Measurements from ENCODE around the gene SH3GLB2. TPM values are rescaled to one million over a fixed set of nuclear protein-coding genes. Genes with fewer than 3 reads are reported as not detected.

The SH3GLB2 gene
- total RNA-seq, 5 donors from 2014 or later (not counting 1 experiment from before 2014, with no cell fraction given) = 85.8 to 140 (median 131) TPM

DNA sequence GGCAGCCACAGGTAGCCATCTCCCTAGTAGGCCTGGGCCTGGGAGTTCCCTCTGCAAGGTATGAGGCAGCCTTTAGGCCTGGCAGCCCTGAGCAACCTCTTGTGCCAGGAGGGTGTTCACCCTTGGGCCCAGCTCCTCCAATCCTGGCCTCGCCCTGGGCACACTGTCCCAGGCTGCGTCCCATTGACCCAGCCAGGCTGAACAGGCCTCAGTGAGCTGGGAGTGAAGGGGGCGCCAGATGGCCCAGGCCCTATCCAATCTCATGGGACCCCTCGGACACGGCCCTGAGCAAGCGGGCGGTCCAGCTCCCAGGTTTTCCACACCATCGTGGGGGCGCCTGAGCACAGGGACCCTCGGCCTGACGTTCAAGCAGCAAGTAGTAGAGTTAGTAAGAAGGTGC, 14.5 kb downstream of the SH3GLB2 start:
- ChIA-PET POLR2A (interaction anchor here in 1 of 2 donors (0.5 kb wide), 1 partner anchor 9 kb away, joined by 3 read pairs; no protein-coding TSS in a partner anchor), CTCF (no interaction called here)
- no peaks in the 10 kb centered on the region for H3K9me3 Mint-ChIP-seq
- no peaks in the 10 kb centered on the region for H3K9me3 ChIP-seq
- no peaks in the 10 kb centered on the region for H3K4me1 Mint-ChIP-seq
- H3K36me3 ChIP-seq (ENCODE audit: control insufficient read depth in 2 of 2, extremely low read depth in 1 of 2, insufficient read depth in 1 of 2, low read length in 1 of 2) = peaks cover 10 to 54% of the 10 kb centered on the region in 2 donors
- no peaks in the 10 kb centered on the region for H3K27me3 Mint-ChIP-seq
- no peaks in the 10 kb centered on the region for H3K27me3 ChIP-seq (replicated peaks in 1 of 2; ENCODE audit: control insufficient read depth in 2 of 2, extremely low read depth in 1 of 2, insufficient read depth in 2 of 2, low read length in 1 of 2)
- peaks cover 17% of the 10 kb centered on the region for H3K36me3 Mint-ChIP-seq
- no peak overlapping the region for H3K27ac Mint-ChIP-seq
- ATAC-seq (replicated peaks in 1 of 4) (no peak), DNase-seq (no peak)
- H3K27ac ChIP-seq (ENCODE audit: low read length) = no peak overlapping the region
- H3K4me3 Mint-ChIP-seq = no peak overlapping the region
- no peaks in the 10 kb centered on the region for H3K4me1 ChIP-seq (ENCODE audit: control insufficient read depth in 1 of 2, extremely low read depth in 1 of 2, insufficient read depth in 2 of 2, low read length in 2 of 2)
- WGBS (ENCODE audit: insufficient coverage) = 98% methylated on average over 9 of the region's 11 CpGs
- H3K4me3 ChIP-seq (ENCODE audit: control insufficient read depth in 1 of 2, extremely low read depth in 1 of 2, low read length in 1 of 2) = no peak overlapping the region

DNA sequence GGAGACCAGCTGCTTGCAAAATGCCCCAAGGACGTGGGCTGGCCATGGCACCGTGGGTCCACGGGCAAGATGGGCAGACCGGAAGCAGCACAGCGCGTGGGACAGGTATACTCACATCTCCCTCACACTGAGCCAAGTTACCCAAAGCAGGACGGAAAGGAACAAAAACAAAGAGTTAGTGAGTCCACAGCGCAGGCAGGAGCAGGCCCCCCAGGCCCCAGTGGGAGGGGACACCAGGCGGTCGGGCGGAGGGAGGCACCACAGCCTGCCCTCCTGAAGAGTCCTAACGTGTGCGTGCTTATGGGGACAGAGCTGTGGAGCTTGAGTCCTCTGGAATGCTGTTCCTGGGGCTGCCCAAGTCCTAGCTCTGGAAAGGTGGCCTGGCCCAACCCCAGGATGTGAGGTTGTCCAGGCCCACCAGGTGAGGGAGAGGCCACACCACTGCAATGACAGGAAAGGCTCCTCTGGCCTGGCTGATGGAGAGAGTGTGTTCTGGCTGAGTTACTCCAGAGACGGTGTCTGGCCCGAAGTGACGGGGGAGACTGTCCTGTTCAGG, 15.2 kb downstream of the SH3GLB2 start:
- H3K9me3 Mint-ChIP-seq = no peaks in the 10 kb centered on the region
- no peaks in the 10 kb centered on the region for H3K27me3 ChIP-seq (replicated peaks in 1 of 2; ENCODE audit: control insufficient read depth in 2 of 2, extremely low read depth in 1 of 2, insufficient read depth in 2 of 2, low read length in 1 of 2)
- WGBS (ENCODE audit: insufficient coverage) = 97% methylated on average over 16 of the region's 16 CpGs
- H3K27me3 Mint-ChIP-seq = no peaks in the 10 kb centered on the region
- no peak for ATAC-seq (replicated peaks in 1 of 4)
- H3K4me1 ChIP-seq (ENCODE audit: control insufficient read depth in 1 of 2, extremely low read depth in 1 of 2, insufficient read depth in 2 of 2, low read length in 2 of 2) = no peaks in the 10 kb centered on the region
- no peak for DNase-seq
- peaks cover 10 to 60% of the 10 kb centered on the region in 2 donors for H3K36me3 ChIP-seq (ENCODE audit: control insufficient read depth in 2 of 2, extremely low read depth in 1 of 2, insufficient read depth in 1 of 2, low read length in 1 of 2)
- ChIA-PET CTCF (no interaction called here), POLR2A (interaction anchor here in 1 of 2 donors (0.5 kb wide), 1 partner anchor 9 kb away, joined by 3 read pairs; no protein-coding TSS in a partner anchor)
- no peak overlapping the region for H3K27ac ChIP-seq (ENCODE audit: low read length)
- H3K9me3 ChIP-seq = no peaks in the 10 kb centered on the region
- no peaks in the 10 kb centered on the region for H3K4me1 Mint-ChIP-seq
- peaks cover 15% of the 10 kb centered on the region for H3K36me3 Mint-ChIP-seq
- H3K4me3 Mint-ChIP-seq = no peak overlapping the region
- no peak overlapping the region for H3K27ac Mint-ChIP-seq
- H3K4me3 ChIP-seq (ENCODE audit: control insufficient read depth in 1 of 2, extremely low read depth in 1 of 2, low read length in 1 of 2) = no peak overlapping the region

DNA sequence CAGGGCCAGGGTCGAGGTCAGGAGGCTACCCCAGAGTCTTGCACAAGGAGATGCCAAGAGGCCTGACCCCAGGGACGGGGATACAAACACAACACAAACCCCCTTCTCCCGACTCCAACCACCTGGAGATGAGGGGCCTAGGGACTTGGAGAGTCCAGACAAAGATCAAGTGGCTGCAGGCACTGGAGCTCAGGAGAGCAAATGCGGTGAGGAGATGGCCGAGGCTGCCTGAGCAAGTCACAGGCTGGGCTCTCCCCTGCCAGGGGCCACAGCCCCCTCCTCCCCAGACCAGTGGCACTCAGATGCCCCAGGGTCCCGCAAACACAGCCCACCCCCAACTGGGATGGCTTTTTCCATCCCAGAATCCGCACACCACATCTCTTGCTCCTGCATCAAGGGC, 15.8 kb downstream of the SH3GLB2 start:
- ChIA-PET CTCF (no interaction called here), POLR2A (no interaction called here)
- WGBS (ENCODE audit: insufficient coverage) = 100% methylated on average over 6 of the region's 7 CpGs
- DNase-seq (no peak), ATAC-seq (replicated peaks in 1 of 4) (no peak)
- Mint-ChIP-seq H3K4me3 (no peak overlapping the region), H3K27me3 (no peaks in the 10 kb centered on the region), H3K27ac (no peak overlapping the region), H3K4me1 (no peaks in the 10 kb centered on the region), H3K9me3 (no peaks in the 10 kb centered on the region), H3K36me3 (peaks cover 13% of the 10 kb centered on the region)
- no peak overlapping the region for H3K27ac ChIP-seq (ENCODE audit: low read length)
- H3K9me3 ChIP-seq = no peaks in the 10 kb centered on the region
- peaks cover 10 to 65% of the 10 kb centered on the region in 2 donors for H3K36me3 ChIP-seq (ENCODE audit: control insufficient read depth in 2 of 2, extremely low read depth in 1 of 2, insufficient read depth in 1 of 2, low read length in 1 of 2)
- H3K27me3 ChIP-seq (replicated peaks in 1 of 2; ENCODE audit: control insufficient read depth in 2 of 2, extremely low read depth in 1 of 2, insufficient read depth in 2 of 2, low read length in 1 of 2) = no peaks in the 10 kb centered on the region
- no peaks in the 10 kb centered on the region for H3K4me1 ChIP-seq (ENCODE audit: control insufficient read depth in 1 of 2, extremely low read depth in 1 of 2, insufficient read depth in 2 of 2, low read length in 2 of 2)
- H3K4me3 ChIP-seq (ENCODE audit: control insufficient read depth in 1 of 2, extremely low read depth in 1 of 2, low read length in 1 of 2) = no peak overlapping the region

DNA sequence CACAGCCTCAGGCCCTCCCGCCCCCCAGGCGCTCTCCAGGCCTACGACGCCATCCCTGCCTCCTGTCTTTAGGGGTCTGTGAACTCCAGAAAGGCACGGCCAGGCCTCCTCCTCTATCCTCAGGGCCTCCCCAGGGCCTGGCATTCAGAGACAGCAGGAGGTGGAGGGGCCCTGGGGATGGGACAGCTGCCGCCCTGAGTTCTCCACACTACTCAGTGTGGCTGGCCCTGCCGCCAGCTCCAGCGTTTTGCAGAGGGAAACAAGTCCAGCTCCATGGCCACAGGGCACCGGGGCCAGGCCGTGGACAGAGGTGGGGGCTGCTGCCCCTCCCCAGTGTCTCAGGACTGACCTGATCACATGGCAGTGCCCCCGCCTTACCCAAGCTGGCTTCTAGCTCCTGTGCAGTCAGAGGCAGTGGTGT, 16.4 kb downstream of the SH3GLB2 start:
- Histone ChIP-seq H3K4me3 (ENCODE audit: control insufficient read depth in 1 of 2, extremely low read depth in 1 of 2, low read length in 1 of 2) (no peak overlapping the region), H3K9me3 (no peaks in the 10 kb centered on the region), H3K4me1 (ENCODE audit: control insufficient read depth in 1 of 2, extremely low read depth in 1 of 2, insufficient read depth in 2 of 2, low read length in 2 of 2) (no peaks in the 10 kb centered on the region), H3K27ac (ENCODE audit: low read length) (no peak overlapping the region), H3K27me3 (replicated peaks in 1 of 2; ENCODE audit: control insufficient read depth in 2 of 2, extremely low read depth in 1 of 2, insufficient read depth in 2 of 2, low read length in 1 of 2) (no peaks in the 10 kb centered on the region), H3K36me3 (ENCODE audit: control insufficient read depth in 2 of 2, extremely low read depth in 1 of 2, insufficient read depth in 1 of 2, low read length in 1 of 2) (peaks cover 10 to 69% of the 10 kb centered on the region in 2 donors)
- no peak overlapping the region for H3K4me3 Mint-ChIP-seq
- no peaks in the 10 kb centered on the region for H3K9me3 Mint-ChIP-seq
- ATAC-seq (replicated peaks in 1 of 4) (no peak), DNase-seq (no peak)
- ChIA-PET POLR2A (no interaction called here), CTCF (no interaction called here)
- H3K36me3 Mint-ChIP-seq = peaks cover 13% of the 10 kb centered on the region
- H3K4me1 Mint-ChIP-seq = no peaks in the 10 kb centered on the region
- 95% methylated on average over 10 of the region's 11 CpGs for WGBS (ENCODE audit: insufficient coverage)
- no peaks in the 10 kb centered on the region for H3K27me3 Mint-ChIP-seq
- no peak overlapping the region for H3K27ac Mint-ChIP-seq

DNA sequence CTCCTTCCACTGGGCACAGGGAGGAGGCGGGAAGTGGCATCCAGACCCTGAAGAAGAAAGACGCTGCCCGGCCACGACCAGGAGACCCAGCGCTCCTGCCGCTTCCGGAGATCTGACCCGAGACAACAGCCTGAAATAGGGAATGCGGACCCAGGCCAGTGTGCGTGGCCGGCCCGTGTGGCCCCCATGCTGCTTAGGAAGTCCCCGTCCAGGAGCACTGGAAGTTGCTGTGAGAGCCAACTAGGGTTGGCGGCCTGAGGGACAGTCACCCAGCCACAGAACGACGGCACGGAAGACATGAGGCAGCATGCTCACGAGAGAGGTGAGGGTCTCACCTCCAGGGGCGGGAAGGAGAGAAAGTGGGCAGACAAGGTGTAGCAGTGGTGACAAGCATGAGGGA, 17.0 kb downstream of the SH3GLB2 start:
- Mint-ChIP-seq H3K4me3 (no peak overlapping the region), H3K27me3 (no peaks in the 10 kb centered on the region), H3K9me3 (no peaks in the 10 kb centered on the region), H3K36me3 (peaks cover 16% of the 10 kb centered on the region), H3K27ac (no peak overlapping the region), H3K4me1 (no peaks in the 10 kb centered on the region)
- 94% methylated on average over 18 of the region's 19 CpGs for WGBS (ENCODE audit: insufficient coverage)
- ChIA-PET POLR2A (interaction anchor here in 1 of 2 donors (0.6 kb wide), 1 partner anchor 25 kb away, joined by 3 read pairs; no protein-coding TSS in a partner anchor), CTCF (interaction anchor here in 1 of 2 donors (0.6 kb wide), 1 partner anchor 30 kb away, joined by 4 read pairs; no protein-coding TSS in a partner anchor)
- H3K27ac ChIP-seq (ENCODE audit: low read length) = no peak overlapping the region
- no peaks in the 10 kb centered on the region for H3K4me1 ChIP-seq (ENCODE audit: control insufficient read depth in 1 of 2, extremely low read depth in 1 of 2, insufficient read depth in 2 of 2, low read length in 2 of 2)
- H3K27me3 ChIP-seq (replicated peaks in 1 of 2; ENCODE audit: control insufficient read depth in 2 of 2, extremely low read depth in 1 of 2, insufficient read depth in 2 of 2, low read length in 1 of 2) = no peaks in the 10 kb centered on the region
- peaks cover 13 to 75% of the 10 kb centered on the region in 2 donors for H3K36me3 ChIP-seq (ENCODE audit: control insufficient read depth in 2 of 2, extremely low read depth in 1 of 2, insufficient read depth in 1 of 2, low read length in 1 of 2)
- ATAC-seq (replicated peaks in 1 of 4) = no peak
- no peak for DNase-seq
- H3K9me3 ChIP-seq = no peaks in the 10 kb centered on the region
- H3K4me3 ChIP-seq (ENCODE audit: control insufficient read depth in 1 of 2, extremely low read depth in 1 of 2, low read length in 1 of 2) = no peak overlapping the region

DNA sequence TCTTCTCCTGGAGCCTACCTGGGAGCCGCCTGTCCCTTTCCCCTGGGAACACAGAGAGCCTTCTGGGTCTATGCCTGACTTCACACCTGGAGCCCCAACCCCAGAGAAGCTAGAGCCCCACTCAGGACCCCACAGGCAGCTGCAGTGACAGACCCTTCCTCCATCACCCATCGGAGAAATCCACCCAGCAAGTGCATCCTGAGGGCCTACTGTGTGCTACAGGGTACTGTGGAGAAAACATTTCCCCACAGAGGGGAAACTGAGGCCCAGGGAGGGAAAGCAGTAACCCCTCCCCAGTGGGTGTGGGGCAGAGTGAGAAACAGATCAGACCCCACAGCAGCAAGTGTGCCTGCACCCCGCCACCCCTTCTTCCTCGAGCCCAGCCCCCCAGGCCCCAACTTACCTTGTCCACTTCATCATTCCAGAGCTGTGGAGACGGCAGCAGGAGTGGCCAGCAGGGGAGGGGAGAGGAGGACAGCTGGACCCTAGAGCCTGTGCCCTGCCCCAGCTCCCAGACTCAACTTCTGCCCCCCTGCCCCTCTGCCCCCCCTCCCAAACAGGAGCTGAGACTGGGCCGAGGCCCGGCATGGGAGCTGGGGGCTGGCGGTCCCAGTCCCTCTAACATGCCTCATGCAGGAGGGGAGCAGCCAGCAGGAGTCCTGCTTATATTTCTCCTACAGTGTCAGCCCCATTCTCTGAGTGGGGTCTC, 17.7 kb downstream of the SH3GLB2 start:
- WGBS (ENCODE audit: insufficient coverage) = no CpG with 5 or more reads among the region's 8 CpGs
- CTCF ChIA-PET = interaction anchor here in 1 of 2 donors (0.6 kb wide), 1 partner anchor 29 kb away, joined by 4 read pairs; no protein-coding TSS in a partner anchor
- Mint-ChIP-seq H3K36me3 (peaks cover 19% of the 10 kb centered on the region), H3K27ac (no peak overlapping the region), H3K4me1 (no peaks in the 10 kb centered on the region), H3K27me3 (no peaks in the 10 kb centered on the region), H3K4me3 (no peak overlapping the region), H3K9me3 (no peaks in the 10 kb centered on the region)
- no peaks in the 10 kb centered on the region for H3K9me3 ChIP-seq
- H3K36me3 ChIP-seq (ENCODE audit: control insufficient read depth in 2 of 2, extremely low read depth in 1 of 2, insufficient read depth in 1 of 2, low read length in 1 of 2) = peaks cover 17 to 79% of the 10 kb centered on the region in 2 donors
- ATAC-seq (replicated peaks in 1 of 4) (no peak), DNase-seq (no peak)
- POLR2A ChIA-PET = interaction anchor here in 1 of 2 donors (0.6 kb wide), 1 partner anchor 25 kb away, joined by 3 read pairs; no protein-coding TSS in a partner anchor
- no peak overlapping the region for H3K4me3 ChIP-seq (ENCODE audit: control insufficient read depth in 1 of 2, extremely low read depth in 1 of 2, low read length in 1 of 2)
- no peaks in the 10 kb centered on the region for H3K4me1 ChIP-seq (ENCODE audit: control insufficient read depth in 1 of 2, extremely low read depth in 1 of 2, insufficient read depth in 2 of 2, low read length in 2 of 2)
- H3K27ac ChIP-seq (ENCODE audit: low read length) = no peak overlapping the region
- no peaks in the 10 kb centered on the region for H3K27me3 ChIP-seq (replicated peaks in 1 of 2; ENCODE audit: control insufficient read depth in 2 of 2, extremely low read depth in 1 of 2, insufficient read depth in 2 of 2, low read length in 1 of 2)

Measured in T-cell (primary cell).